NCI-H774 (cell line): ENCODE measurements around the gene EMILIN3.
"Not testable (repeated sequence)": the region's sequence is repeated elsewhere in the genome, so short reads cannot be mapped to it uniquely, and the experiment has no call there.

Experiments used
- DNase-seq: peaks from one replicate; lab custom pipeline; 2025; lab: John Stamatoyannopoulos, UW

The EMILIN3 gene

DNA sequence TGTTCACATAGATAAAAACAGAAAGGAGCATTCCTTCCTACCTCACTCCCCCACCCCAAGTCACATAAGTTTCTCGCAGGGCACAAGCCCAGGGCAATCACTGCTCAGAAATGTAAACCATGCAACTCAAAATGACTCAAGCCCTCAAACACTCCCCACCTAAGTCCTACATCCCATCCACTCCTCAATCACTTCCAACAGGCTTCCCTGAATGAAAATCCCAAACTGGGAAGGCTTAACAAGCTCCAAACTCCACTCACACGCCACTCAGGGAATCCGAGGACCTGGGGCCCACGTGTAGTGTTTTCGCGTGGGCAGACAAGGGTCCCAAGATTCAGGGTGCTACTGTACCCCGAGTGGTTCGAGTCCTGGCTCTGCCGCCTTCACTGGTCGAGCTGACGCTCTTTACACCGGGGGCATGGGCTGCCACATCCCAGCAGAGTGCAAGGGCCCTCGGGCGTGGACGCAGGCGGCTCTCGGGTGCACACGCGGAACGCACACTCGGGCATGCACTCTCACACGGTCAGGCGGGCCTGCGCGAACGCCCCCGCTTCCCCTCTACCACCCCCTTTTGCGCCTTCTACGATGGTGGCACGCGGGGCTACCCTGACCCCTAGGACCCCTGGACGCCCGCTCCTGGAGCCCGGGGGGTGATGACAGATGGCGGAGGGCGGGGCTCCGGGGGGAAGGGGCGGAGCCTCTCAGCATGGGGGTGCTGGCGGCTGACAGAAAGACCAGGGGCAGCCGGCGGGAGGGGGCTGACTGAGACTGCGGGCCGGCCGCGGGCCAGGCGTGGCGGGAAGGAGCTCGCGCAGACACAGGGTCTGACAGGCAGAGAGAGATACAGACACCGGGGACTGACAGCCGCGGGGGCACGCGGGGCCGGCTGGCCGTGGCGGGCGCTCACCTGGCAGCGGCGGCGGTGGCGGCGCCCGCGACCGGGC, 49.7 kb downstream of the EMILIN3 start:
- DNase-seq: peak; percentile 21

GRCh38 chr20:41316051-41316450, 50.6 kb downstream of the EMILIN3 start:
- no peak for DNase-seq

GRCh38 chr20:41314386-41314785, 52.2 kb downstream of the EMILIN3 start:
- DNase-seq: no peak

- DNase-seq: not testable (repeated sequence)
Observed at GRCh38 chr20:41312009-41312408, 54.6 kb downstream of the EMILIN3 start.
